Measurements from ENCODE around the gene NAV2.

NAV2 gene

DNA sequence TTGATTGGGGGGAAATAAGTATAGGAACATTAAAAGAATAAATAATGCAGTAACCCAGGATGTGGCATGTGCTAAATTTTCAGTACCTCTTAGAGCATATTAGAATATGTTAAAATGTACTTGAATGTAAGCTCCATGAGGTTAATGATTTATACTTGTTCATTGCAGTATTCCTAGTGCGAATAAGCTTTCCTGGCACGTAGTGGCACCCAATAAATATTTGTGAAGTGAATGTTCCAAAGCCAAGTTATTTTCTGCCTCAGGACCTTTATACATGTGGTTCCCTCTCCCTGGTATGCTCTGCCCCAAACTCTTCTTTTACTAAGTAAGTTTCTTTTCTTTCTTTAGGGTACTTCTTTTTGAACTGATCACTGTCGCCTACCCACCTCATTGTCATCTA is 328.9 kb downstream of the NAV2 start:
- DNase-seq (ENCODE audit: low spot score), result no peak

DNA sequence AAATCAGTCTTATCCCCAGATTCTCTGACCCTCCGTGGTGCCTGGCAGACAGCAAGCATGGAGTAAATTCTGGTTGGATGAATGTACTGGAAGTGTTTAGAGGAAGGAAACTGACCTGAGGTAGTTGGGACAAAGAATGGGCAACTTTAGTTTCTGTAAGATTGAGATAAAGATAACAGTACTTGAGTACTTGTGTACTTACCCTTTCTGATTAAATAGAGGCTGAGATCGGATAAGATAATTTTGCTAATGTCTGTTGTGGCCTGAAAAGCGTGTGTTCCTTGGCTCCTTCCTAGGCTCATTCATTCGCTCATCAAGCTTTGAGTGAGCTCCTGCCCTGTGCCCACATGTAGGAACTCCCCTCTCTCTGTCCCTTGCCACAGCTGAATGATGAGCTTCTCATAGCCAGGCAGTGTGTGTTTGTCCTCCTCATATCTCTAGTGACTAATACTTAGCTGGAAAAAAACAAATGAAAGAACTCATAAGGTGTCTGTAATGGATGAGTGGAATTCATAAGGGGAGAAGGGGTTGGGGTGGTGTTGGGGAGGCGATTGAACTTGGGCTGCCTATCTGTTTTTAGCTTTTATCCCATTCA is 329.5 kb downstream of the NAV2 start:
- no peak for DNase-seq (ENCODE audit: low spot score)

DNA sequence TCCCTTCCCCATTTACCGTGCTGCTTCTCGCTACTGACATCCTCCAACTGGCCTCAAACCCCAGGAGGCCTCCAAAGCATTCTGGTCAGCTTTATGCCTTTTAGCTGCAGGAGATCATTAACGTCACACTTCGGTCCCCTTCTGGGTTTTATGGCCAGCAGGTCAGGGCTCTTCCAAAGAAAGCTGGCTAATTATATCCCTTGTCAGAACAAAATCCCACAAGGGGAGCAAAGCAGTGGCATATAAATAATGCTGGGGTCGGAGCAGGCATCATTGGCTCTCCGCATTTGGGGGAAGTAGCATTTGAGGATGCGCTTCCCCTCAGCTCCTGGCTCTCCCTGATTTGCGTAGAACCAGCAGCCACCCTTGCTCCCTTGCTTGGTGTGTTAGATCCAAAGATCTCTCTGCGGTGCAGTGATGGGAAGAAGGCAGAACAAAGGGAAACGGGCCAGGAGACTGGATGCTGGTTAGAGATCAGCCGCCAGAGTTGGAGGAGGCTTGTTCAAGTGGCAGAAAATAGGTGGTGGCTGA is 330.2 kb downstream of the NAV2 start:
- no peak for DNase-seq (ENCODE audit: low spot score)

DNA sequence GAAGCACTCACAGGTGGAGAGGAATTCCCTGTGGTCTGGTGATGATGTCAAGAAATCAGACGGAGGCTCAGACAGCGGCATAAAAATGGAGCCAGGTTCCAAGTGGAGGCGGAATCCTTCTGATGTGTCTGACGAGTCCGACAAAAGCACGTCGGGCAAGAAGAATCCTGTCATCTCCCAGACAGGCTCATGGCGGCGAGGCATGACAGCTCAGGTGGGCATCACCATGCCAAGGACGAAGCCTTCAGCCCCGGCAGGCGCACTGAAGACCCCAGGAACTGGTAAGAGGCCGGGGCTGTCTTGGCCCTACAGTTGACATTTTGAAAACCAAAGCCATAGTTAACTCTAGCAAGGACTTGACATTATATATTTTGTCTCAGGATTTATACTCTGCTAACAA is 331.4 kb downstream of the NAV2 start:
- DNase-seq (ENCODE audit: low spot score), result no peak

DNA sequence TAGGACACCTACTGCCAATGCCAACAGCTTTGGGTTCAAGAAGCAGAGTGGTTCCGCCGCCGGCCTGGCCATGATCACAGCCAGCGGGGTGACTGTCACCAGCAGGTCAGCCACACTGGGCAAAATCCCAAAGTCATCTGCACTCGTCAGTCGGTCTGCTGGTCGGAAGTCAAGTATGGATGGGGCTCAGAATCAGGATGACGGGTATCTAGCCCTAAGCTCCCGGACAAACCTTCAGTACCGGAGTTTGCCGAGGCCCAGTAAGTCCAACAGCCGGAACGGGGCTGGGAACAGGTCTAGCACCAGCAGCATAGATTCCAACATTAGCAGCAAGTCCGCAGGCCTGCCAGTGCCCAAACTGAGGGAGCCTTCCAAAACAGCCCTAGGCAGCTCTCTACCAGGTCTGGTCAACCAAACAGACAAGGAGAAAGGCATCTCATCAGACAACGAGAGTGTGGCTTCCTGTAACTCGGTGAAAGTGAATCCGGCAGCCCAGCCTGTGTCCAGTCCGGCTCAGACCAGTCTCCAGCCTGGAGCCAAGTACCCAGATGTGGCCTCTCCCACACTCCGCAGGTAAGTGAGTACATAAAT is 332.6 kb downstream of the NAV2 start:
- DNase-seq (ENCODE audit: low spot score), result no peak

DNA sequence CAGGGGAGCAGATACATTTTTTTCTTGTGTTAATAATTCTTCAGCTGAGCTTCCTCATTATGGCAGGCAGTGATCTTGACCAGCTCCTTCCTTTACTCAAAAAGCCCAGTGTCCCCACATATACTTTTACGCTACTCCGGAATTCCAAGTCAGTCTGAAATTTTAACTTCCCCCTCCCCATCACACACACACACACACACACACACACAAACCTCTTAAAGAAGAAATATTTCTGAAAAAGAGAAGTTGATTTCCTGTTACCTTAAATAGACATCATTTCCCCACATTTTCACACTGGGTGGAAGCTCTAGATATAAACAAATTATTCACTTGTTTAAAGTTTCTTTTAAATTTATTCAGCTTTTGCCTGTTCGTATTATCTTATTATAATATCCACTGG is 333.8 kb downstream of the NAV2 start:
- DNase-seq (ENCODE audit: low spot score), result no peak

DNA sequence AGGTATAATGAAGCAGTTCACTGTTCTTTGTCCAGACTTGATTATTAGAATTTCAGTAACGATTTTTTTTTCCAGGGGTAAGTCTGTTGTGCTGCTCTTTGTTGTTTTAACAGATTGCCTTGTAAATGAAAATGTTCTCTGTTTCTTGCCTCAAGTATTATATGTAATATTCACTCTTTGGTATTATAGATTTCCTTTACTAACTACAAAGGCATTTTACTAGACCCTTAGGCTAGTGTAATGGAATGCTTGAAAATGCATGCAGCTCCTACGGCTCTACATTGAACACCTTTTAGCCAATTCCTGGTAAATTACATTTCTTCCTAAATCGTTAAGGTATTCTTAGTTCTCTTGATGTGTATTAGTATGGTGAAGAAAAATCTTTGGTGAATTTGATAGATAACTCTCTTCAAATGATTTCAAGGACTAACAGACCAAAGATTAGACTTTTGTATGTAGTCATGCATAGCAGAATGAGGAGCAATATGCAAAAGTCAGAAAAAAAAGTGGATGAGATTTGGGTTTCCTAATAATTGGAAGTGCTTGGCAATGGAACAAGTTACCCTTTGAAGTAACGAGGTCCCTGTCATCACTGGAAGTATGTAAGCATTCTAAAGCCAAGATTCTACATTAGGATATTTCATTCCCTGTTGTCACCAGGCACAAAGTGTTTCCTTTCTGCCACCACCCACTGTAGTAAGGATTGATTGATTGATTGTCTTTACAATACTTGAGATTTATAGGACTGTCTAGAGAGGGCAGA is 334.6 kb downstream of the NAV2 start:
- no peak for DNase-seq (ENCODE audit: low spot score)

DNA sequence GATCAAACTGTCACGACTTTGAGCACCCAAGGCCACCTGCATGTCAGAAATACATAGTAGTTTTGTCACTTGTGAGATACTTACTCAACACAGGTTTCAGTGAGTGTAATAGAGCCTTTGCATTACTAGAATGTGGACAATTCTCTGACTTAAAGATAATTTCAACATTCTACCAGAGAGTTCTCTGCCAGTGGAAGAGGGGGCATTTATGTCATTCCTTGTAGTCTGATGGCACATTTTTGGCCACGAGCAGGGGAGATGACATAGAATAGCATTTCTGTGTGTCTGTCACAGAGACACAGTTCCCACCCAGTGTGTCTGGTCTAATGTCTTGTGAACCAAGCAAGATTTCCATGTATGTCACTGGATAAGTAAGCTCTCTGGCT is 335.1 kb downstream of the NAV2 start:
- DNase-seq (ENCODE audit: low spot score), result no peak

DNA sequence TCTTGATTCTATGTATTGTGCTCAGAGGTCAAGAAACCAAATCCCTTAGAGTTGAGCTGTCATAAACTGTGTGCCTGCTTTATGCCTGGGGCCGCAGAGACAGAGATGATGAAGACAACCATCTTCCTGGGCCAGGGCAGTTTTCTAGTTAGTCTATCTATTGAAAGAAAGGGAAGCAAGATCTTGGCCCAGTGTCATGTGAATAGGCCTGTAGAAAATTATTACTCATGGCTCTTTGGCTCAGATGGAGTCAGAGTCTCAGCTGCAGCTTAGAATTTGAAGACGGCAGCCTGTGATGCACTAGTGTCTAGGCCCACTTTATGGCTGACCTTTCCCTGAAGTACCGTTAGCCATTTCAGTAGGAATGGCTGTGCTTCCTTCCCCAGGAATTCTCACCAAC is 335.6 kb downstream of the NAV2 start:
- no peak for DNase-seq (ENCODE audit: low spot score)

DNA sequence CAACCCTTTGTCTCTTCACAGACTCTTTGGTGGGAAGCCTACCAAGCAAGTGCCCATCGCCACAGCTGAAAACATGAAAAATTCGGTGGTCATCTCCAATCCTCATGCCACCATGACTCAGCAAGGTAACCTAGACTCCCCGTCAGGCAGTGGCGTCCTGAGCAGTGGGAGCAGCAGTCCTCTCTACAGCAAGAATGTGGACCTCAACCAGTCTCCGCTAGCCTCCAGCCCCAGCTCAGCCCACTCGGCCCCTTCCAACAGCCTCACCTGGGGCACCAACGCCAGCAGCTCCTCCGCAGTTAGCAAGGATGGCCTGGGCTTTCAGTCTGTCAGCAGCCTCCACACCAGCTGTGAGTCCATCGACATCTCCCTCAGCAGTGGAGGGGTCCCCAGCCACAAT is 336.1 kb downstream of the NAV2 start:
- DNase-seq (ENCODE audit: low spot score), result no peak

DNA sequence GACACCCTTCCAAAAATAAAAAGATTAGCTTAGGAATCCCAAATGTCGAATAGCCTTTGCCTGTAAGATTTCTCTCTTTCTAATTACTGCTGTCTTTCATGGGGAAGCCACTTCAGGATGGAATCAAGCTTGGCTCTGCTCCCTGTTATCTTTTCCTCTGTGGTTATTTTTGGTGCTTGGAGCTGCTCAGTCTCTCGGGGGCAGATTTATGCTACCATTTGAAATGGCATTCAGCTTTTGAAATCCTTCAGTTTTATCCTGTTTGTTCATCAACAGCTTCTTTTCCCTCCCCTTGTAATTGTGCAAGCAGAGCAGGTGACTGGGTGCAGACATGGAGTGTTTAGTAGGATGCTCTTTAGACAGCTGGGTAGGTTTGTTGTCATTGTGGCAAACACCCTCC is 336.6 kb downstream of the NAV2 start:
- no peak for DNase-seq (ENCODE audit: low spot score)

DNA sequence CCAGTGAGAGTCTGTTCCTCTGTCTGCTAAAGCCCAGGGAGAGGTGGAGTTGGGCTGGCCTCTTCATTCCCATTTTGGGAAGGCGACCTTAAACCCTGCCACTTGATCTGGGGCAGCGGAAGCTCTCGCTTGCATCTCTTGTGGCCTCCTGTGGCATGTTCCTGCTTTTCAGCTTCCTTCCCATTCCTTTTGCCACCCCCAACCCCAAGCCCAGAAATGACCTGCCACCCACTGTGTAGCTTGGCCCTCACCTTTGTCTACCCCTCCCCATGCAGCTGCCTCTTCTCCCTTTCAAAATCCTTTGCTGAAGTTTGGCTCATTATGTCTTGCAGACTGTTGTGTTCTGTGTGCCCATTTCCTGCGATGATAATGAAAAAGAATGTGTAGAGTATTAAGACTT is 337.4 kb downstream of the NAV2 start:
- DNase-seq (ENCODE audit: low spot score), result no peak

DNA sequence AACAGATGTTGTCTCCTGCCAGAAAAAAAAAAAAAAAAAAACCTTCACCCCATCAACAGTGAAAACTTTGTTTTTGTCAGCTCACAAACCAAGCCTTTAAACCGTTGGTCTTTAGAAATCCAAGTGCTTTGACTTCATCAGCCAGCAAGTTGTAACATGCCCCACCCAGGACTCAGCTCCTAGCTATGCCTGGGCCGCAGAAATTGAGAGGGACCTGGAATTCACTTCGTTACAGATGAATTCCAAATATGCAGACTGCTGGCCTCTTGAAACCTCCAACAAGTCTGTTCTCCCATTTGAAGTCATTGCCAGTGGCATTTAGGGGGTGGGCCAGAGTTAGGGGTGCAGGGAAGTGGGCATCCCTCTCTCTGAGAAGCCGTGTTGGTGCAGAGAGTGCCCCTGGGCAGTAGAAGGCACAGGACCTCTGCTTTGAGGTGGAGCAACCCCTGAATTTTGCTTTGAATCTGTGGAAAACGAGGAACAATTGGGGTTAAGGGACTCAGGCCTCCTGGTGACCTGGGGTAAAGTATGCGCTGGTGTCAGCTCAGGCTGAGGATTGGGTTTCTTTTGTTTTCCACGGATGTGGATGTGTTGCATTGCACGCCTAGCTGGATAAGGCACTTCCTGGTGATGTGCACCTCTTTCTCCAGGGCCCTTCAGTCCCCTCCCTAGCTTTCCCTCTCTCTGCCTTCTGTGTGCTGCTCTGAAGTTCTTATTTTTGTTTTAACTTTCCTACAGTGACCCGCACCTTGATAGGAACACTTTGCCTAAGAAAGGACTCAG is 338.1 kb downstream of the NAV2 start:
- no peak for DNase-seq (ENCODE audit: low spot score)

DNA sequence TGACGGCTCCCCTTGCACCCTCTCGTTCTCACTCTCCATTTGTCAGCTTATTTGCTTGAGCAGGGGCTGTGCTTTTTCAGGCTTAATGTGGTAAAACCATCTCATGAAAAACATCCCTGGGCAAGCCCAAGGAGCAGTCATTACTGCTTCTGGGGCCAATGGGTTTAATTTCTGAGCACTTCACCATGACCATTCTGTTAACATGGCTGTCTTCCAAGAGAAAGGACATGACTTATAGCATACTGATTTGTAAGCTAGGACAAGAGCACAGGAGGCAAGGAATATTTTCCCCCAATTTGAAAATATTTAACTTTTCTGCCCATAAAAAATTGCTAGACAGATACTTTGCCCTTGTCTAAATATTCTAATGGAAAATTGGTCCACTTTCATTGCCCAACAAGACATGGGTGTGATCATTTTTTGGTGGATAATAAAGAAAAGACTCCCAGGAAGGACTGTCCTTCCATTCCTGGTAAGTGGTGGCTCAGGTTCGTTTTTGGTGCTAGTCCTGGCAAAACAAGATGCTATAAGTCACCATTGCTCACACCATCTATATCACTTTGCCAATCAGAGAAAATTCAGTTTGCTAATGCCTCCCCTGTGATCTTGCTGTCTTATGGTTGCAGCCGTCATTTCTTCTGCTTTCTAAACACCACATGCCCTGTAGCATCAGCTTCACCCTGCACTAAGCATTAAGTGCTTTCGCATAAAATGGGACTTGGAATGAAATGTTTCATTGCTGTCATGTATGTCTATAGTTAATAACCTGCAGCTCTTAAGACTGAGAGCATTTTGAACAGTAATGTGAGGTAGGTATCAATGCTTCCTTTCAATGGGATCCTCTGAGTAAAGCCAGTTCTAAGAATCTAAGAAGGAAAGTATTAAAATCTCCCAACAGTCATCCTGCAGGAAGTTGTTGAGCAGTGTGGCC is 339.1 kb downstream of the NAV2 start:
- DNase-seq (ENCODE audit: low spot score), result no peak

DNA sequence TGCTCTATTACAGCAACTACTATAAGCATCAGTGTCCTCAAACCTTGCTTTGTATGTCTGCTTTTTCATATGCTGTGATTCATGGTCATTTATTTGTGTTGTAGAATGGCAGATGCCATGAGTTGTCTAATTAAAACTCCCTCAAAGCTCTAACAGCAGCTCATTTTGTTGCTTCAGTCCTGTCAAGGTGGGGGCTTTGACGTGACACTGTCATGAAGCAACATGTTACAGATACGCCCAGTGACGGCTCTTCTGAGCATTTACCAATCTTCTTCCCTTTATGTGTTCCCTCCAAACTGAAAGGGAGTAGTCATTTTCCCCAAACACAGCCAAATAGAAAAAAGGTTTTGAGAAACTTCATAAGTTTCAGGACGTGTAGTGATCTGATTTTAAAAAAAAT is 340.9 kb downstream of the NAV2 start:
- DNase-seq (ENCODE audit: low spot score), result no peak

DNA sequence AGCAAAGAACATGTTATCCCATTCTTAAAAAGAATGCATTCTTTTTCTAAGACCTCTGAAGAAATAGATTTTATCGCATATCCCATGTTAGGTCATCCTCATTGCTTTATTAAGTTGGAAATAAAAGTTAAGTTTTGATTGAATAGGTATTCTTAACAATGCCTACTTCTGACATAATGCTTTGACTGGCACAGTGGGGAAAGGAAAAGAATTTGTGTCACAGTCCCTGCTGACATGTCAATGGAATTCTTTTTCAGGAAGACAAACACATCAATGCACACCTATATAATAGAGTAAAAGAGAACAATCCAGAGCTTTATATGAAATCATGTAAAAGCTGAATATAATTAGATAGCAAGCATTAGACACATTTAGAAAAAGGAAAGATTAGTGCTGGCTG is 341.9 kb downstream of the NAV2 start:
- no peak for DNase-seq (ENCODE audit: low spot score)

DNA sequence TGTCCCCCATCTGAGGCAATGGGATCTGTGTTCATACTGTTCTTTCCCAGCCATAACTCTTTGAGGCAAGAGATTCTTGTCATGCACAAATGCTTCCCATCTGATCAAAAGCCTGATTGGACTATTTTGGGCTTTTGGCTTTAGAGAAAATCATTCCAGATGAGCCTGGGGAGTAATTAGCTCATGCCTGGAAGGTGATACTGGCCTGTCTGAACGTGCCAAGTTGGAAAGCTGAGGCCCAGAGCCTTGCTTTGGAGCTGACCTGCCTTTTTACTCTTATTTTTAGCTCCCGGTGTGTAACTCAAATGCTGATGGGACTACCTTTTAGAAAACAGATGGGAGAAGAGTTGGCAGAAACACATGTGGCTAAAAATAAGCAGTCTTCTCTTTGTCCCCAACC is 342.7 kb downstream of the NAV2 start:
- DNase-seq (ENCODE audit: low spot score), result no peak

DNA sequence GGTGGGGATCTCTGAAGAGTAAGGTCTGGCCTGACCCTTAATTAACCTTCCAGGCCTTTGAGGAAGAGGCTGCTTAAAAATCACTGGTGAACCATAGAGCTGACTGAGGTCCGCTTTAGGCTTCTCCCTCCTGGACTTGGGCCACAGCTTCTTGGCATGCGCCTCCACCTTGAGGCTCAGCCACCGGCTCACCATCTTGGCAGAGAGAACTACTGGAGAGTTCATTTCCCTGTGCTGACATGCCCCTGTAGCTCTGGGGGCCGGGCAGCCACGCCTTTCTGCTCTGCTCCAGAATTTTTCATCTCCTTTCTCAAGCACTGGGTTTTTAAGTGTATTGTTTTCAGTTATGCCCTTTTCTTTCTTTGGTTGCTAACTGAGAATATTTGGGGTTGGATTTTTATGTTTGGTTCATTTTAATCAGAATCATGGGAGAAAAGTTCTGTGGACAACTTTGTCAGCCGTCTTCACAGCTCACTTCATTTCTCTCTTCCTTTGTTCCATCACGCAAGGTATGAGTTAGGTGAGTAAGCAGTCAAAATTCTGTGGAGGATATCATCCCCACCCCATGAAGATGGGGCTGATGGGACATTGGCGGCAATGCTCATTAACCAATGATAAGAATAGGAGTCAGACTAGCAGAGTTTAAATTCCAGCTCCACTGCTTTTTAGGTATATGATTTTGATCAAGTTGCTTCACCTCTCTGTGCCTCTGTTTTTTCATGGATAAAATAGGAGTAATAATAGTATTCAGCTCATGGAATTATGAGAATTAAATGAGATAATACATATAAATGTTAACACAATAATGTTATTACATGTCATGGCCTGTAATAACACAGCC is 343.7 kb downstream of the NAV2 start:
- DNase-seq (ENCODE audit: low spot score), result no peak

DNA sequence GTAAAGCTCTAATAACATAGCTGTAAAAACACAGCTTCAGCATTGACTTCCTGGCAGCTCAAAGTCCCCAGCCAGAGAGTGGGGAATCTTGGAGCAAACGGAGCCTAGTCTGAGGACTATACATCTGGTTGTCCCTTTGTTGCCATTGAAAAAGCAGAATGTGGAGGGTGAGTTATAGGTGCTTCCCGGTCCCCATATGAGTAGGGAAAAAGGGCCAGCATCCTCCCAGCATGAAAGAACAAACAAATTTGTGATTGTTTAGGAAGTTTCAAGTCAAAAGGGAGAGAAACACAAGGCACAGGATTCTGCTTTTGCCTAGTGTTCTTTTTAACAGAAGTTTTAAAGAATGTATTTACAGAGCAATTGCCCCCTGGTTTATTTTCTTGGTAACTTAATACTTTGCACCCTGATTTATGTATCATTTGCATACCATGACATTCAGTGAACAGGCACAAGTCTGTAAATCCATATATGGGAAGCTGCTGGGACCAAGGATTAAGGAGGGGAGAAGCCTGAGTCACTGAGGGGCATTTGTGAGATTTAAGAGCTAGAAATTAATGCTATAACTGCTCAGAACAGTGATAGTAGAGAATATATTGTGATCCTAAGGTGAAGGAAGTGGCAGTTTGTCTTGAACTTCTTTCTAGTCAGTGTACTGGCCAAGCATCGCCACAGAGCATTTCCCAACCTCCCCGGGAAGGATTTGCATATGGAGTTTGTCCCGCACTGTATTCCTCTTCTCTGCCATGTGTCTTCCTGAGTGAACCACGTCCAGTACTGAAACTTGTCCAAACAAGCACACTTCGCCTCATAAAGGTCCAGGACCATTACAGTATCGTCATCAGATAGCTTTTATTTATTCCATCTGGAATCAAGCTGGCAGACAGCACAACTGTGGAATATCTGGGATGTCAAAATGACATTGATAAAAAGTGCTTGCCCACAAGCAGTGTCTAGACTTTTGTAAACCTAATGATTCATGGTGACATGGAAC is 344.6 kb downstream of the NAV2 start:
- no peak for DNase-seq (ENCODE audit: low spot score)

Measured in LoVo (cell line).